Upper lobe of right lung (tissue), 1 donor: ENCODE data around the gene OSBPL2. TPM values are rescaled to one million over a fixed set of nuclear protein-coding genes. Genes with fewer than 3 reads are reported as not detected.

Source experiments
- ATAC-seq: fragments of 200-7000 bp; cut with Tn5 transposase; one replicate; pipeline ENCODE4 v1.9.1; 2020; ENCODE audit warnings: mild to moderate bottlenecking, moderate library complexity
- DNase-seq: peaks from one replicate; pipeline ENCODE4 v3.0.0-alpha.2; 2020
- H3K27ac ChIP-seq: fragments of 200-600 bp; one replicate; pipeline ENCODE4 v1.8.0; 2022
- H3K27me3 ChIP-seq: fragments of 200-600 bp; one replicate; pipeline ENCODE4 v1.8.0; 2022; ENCODE audit warnings: mild to moderate bottlenecking
- H3K36me3 ChIP-seq: fragments of 200-600 bp; one replicate; pipeline ENCODE4 v1.8.0; 2022
- H3K4me1 ChIP-seq: fragments of 200-600 bp; one replicate; pipeline ENCODE4 v1.8.0; 2022
- H3K4me3 ChIP-seq: fragments of 200-600 bp; one replicate; pipeline ENCODE4 v1.8.0; 2022; ENCODE audit warnings: mild to moderate bottlenecking
- H3K9me3 ChIP-seq: fragments of 200-600 bp; one replicate; pipeline ENCODE4 v1.8.0; 2022
- CTCF ChIP-seq: fragments of 200-600 bp; IDR thresholded peaks from one replicate; pipeline ENCODE4 v1.8.0; 2022; ENCODE audit warnings: antibody characterized with exemption
- intact Hi-C: fragments of 100-400 bp; cut with DNase I; formaldehyde crosslinking; loops from one replicate; pipeline ENCODE4 v1.11.0; 2022
- total RNA-seq: library from RNA; stranded (reverse); fragmentation: NEBNext Ultra II Directional; extraction: Animal tissue kit (Norgen Biotek cat#: 25700); gene quantifications from one replicate; pipeline ENCODE4 v1.2.1, GENCODE V29; 2021
- donor health status: DM: no; HTN: yes; CAD: no; lungs with severe emphysema.

OSBPL2 gene
- total RNA-seq, 1 donor from 2014 or later, result 52.3 TPM

- peaks cover 47% of the 10 kb centered on the region for H3K27me3 ChIP-seq
- H3K36me3 ChIP-seq, result no peaks in the 10 kb centered on the region
- no peak overlapping the region for H3K4me3 ChIP-seq
- no peaks in the 10 kb centered on the region for H3K9me3 ChIP-seq
- no peak overlapping the region for H3K27ac ChIP-seq
- DNase-seq (no peak), ATAC-seq (no peak)
- intact Hi-C loops, result no loop called here
- TF ChIP-seq CTCF, result no peak
- no peaks in the 10 kb centered on the region for H3K4me1 ChIP-seq
Observed at GRCh38 chr20:62211769-62212288, 26.5 kb upstream of the OSBPL2 start.

- H3K4me3 ChIP-seq, result no peak overlapping the region
- intact Hi-C loops, result no loop called here
- no peak for TF ChIP-seq CTCF
- H3K9me3 ChIP-seq, result no peaks in the 10 kb centered on the region
- no peaks in the 10 kb centered on the region for H3K36me3 ChIP-seq
- peaks cover 52% of the 10 kb centered on the region for H3K27me3 ChIP-seq
- H3K4me1 ChIP-seq, result no peaks in the 10 kb centered on the region
- DNase-seq (no peak), ATAC-seq (no peak)
- no peak overlapping the region for H3K27ac ChIP-seq
Observed at GRCh38 chr20:62212299-62212698, 26.0 kb upstream of the OSBPL2 start.

- no peak for TF ChIP-seq CTCF
- no peaks in the 10 kb centered on the region for H3K9me3 ChIP-seq
- H3K4me3 ChIP-seq, result no peak overlapping the region
- no peaks in the 10 kb centered on the region for H3K4me1 ChIP-seq
- ATAC-seq, result no peak
- intact Hi-C loops, result no loop called here
- H3K27ac ChIP-seq, result no peak overlapping the region
- H3K27me3 ChIP-seq, result peaks cover 69% of the 10 kb centered on the region
- no peaks in the 10 kb centered on the region for H3K36me3 ChIP-seq
- DNase-seq, result no peak
Observed at GRCh38 chr20:62214067-62214466, 24.3 kb upstream of the OSBPL2 start.

- DNase-seq (no peak), ATAC-seq (no peak)
- Histone ChIP-seq H3K27ac (no peak overlapping the region), H3K27me3 (peaks cover 73% of the 10 kb centered on the region), H3K9me3 (no peaks in the 10 kb centered on the region), H3K4me1 (no peaks in the 10 kb centered on the region), H3K36me3 (no peaks in the 10 kb centered on the region), H3K4me3 (no peak overlapping the region)
- TF ChIP-seq CTCF, result no peak
- intact Hi-C loops, result no loop called here
Observed at GRCh38 chr20:62215020-62215990, 23.0 kb upstream of the OSBPL2 start.

- no peak for DNase-seq
- peaks cover 74% of the 10 kb centered on the region for H3K27me3 ChIP-seq
- H3K27ac ChIP-seq, result no peak overlapping the region
- intact Hi-C loops, result no loop called here
- H3K4me3 ChIP-seq, result no peak overlapping the region
- ATAC-seq, result no peak
- no peak for TF ChIP-seq CTCF
- no peaks in the 10 kb centered on the region for H3K4me1 ChIP-seq
- no peaks in the 10 kb centered on the region for H3K9me3 ChIP-seq
- H3K36me3 ChIP-seq, result no peaks in the 10 kb centered on the region
Observed at GRCh38 chr20:62215991-62216635, 22.2 kb upstream of the OSBPL2 start.
